PFSK-1 (cell line): ENCODE results near the gene YWHAH.

Experiments used
- FOXP2 ChIP-seq: optimal IDR thresholded peaks from 2 replicates; pipeline ENCODE3; 2011; ENCODE audit warnings: borderline replicate concordance, control low read depth, inconsistent platforms; ENCODE audit not compliant: insufficient read depth; ENCODE audit errors: extremely low read length, extremely low read depth
- POLR2AphosphoS5 ChIP-seq: IDR thresholded peaks from 2 replicates; pipeline ENCODE4 v1.6.1; 2012; ENCODE audit warnings: low read depth, mild to moderate bottlenecking, control low read depth, low read length, moderate library complexity
- SIN3A ChIP-seq: IDR thresholded peaks from 2 replicates; pipeline ENCODE4 v1.6.1; 2012; ENCODE audit warnings: mild to moderate bottlenecking, low read length, moderate library complexity, borderline replicate concordance; ENCODE audit not compliant: insufficient read depth
- TAF1 ChIP-seq: IDR thresholded peaks from 2 replicates; pipeline ENCODE4 v1.6.1; 2012; ENCODE audit warnings: low read length, control low read depth, borderline replicate concordance; ENCODE audit not compliant: insufficient read depth
- TF ChIP-seq, protein P1 (sequence below), 2 experiments: IDR thresholded peaks; 2 replicates each; pipeline versions ENCODE4 v1.6.1 to v1.8.0; 2011 to 2012; ENCODE audit warnings: low read depth in 2 of 2, low read length in 2 of 2, control low read depth in 1 of 2, inconsistent platforms in 1 of 2, mild to moderate bottlenecking in 1 of 2, moderate library complexity in 1 of 2; ENCODE audit not compliant: insufficient read depth in 1 of 2

YWHAH gene

GRCh38 chr22:31956360-31956759 lies 12.0 kb downstream of the YWHAH start:
- no peak for TF ChIP-seq FOXP2
- no peak for TF ChIP-seq POLR2AphosphoS5

GRCh38 chr22:31957970-31958594 lies 13.7 kb downstream of the YWHAH start:
- TF ChIP-seq FOXP2, result no peak
- no peak for TF ChIP-seq SIN3A
- TF ChIP-seq TAF1, result no peak
- TF ChIP-seq POLR2AphosphoS5, result no peak
- TF ChIP-seq, protein P1, sequence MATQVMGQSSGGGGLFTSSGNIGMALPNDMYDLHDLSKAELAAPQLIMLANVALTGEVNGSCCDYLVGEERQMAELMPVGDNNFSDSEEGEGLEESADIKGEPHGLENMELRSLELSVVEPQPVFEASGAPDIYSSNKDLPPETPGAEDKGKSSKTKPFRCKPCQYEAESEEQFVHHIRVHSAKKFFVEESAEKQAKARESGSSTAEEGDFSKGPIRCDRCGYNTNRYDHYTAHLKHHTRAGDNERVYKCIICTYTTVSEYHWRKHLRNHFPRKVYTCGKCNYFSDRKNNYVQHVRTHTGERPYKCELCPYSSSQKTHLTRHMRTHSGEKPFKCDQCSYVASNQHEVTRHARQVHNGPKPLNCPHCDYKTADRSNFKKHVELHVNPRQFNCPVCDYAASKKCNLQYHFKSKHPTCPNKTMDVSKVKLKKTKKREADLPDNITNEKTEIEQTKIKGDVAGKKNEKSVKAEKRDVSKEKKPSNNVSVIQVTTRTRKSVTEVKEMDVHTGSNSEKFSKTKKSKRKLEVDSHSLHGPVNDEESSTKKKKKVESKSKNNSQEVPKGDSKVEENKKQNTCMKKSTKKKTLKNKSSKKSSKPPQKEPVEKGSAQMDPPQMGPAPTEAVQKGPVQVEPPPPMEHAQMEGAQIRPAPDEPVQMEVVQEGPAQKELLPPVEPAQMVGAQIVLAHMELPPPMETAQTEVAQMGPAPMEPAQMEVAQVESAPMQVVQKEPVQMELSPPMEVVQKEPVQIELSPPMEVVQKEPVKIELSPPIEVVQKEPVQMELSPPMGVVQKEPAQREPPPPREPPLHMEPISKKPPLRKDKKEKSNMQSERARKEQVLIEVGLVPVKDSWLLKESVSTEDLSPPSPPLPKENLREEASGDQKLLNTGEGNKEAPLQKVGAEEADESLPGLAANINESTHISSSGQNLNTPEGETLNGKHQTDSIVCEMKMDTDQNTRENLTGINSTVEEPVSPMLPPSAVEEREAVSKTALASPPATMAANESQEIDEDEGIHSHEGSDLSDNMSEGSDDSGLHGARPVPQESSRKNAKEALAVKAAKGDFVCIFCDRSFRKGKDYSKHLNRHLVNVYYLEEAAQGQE (IDR thresholded peaks at IDR 0.05; ENCODE audit: insufficient read depth in 1 of 2, low read depth in 2 of 2, low read length in 2 of 2), result no peak

DNA sequence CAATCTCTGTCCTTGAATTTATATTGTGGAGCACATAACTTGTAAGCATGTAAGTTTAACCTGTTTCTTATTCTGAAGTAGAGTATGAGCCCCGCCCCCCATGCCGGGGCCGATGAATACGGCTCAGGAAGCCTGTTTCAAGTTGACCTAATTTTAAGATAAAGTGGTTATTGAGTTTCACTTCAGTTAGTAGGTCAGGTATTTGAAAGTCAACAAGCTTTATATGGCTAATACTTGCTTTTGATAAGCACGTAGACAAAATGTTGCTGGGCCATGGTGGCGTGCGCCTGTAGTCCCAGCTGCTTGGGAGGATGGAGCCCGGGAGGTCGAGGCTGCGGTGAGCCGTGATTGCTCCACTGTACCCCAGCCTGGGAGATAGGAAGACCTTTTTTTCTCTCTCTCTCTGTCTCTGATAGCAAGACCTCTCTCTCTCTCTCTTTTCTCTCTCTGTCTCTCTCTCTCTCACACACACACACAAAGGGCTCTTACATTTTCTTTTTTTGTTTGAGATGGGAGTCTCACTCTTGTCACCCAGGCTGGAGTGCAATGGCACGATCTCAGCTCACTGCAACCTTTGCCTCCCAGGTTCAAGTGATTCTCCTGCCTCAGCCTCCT lies 14.4 kb downstream of the YWHAH start:
- TF ChIP-seq, protein P1 (IDR thresholded peaks at IDR 0.05; ENCODE audit: insufficient read depth in 1 of 2, low read depth in 2 of 2, low read length in 2 of 2), result no peak
- no peak for TF ChIP-seq FOXP2
- no peak for TF ChIP-seq TAF1
- no peak for TF ChIP-seq SIN3A
- TF ChIP-seq POLR2AphosphoS5, result no peak

DNA sequence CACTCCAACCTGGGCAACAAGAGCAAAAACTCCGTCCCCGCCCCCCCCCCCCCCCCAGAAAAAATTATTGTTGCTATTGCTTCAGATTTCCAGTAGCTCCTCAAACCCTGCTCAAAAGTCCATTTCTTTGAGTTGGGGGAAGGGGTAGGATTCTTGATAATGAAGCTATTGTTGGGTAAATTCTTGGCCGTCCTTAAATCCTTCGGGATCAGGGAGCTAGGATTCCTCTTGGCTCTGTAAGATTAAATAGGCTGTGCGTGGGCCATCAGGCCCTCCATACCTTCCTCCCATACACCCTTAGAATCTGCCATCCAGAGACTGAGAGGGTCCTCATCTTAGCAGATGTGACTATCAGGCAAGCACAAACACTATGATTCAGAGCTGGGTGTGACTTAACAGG lies 16.4 kb downstream of the YWHAH start:
- TF ChIP-seq SIN3A (no peak), TAF1 (no peak), POLR2AphosphoS5 (no peak)
- TF ChIP-seq, protein P1 (IDR thresholded peaks at IDR 0.05; ENCODE audit: insufficient read depth in 1 of 2, low read depth in 2 of 2, low read length in 2 of 2), result no peak

DNA sequence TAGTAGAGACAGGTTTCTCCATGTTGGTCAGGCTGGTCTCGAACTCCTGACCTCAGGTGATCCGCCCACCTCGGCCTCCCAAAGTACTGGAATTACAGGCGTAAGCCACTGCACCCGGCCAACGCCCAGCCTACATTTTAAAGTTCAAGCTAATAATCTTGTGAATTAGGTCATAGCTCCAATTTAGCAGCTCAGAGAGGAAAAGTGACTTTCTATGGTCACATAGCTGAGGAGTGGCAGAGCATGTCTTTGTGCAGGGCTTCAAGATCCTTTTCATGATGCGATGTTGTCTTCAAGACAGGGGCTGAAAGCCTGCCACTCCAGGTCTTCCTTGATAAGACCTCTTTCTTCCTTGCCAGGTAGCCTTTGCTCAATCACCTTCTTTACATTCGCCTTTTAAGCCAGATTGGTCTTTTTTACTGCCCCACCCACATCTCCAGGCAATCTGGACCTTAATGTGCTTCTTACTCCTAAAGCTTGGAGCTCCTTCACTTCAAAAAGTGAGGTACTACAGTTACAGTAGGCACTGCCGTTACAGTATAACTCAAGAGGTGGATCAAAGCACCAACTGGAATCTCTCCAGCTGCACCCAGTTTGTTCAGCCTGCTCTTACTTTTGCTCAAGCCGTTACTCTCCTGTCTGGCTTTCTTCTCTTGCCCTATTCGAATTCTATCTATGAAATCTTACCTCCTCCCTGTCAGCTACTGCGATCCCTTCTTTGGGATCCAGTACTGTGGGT lies 18.2 kb downstream of the YWHAH start:
- no peak for TF ChIP-seq SIN3A
- no peak for TF ChIP-seq TAF1
- TF ChIP-seq POLR2AphosphoS5, result no peak
- TF ChIP-seq, protein P1 (IDR thresholded peaks at IDR 0.05; ENCODE audit: insufficient read depth in 1 of 2, low read depth in 2 of 2, low read length in 2 of 2), result no peak
- TF ChIP-seq FOXP2, result no peak
